GM23338 (cell line): Measurements from ENCODE around the gene SLC22A16. TPM values are rescaled to one million over a fixed set of nuclear protein-coding genes. Genes with fewer than 3 reads are reported as not detected.

Experiments
- ATAC-seq: fragments of 200-7000 bp; cut with Tn5 transposase; 3 replicates; pipeline ENCODE4 v1.9.1; 2020
- DNase-seq: peaks from one replicate; pipeline ENCODE4 v3.0.0-alpha.2; 2015; ENCODE audit warnings: low spot score
- H2AFZ ChIP-seq: fragments of 200-600 bp; sonication (generic); 2 replicates; pipeline ENCODE4 v1.8.0; 2016; ENCODE audit warnings: antibody characterized with exemption, mild to moderate bottlenecking, moderate library complexity
- H3F3A ChIP-seq: fragments of 200-600 bp; sonication (generic); replicated peaks from 2 replicates; pipeline ENCODE4 v1.8.0; 2017; ENCODE audit warnings: antibody characterized with exemption, mixed run types, low read depth
- H3K27ac ChIP-seq: fragments of 200-600 bp; sonication (generic); 2 replicates; pipeline ENCODE4 v1.6.1; 2016; ENCODE audit warnings: low read depth
- H3K27me3 ChIP-seq: fragments of 200-600 bp; sonication (generic); 2 replicates; pipeline ENCODE4 v1.8.0; 2016; ENCODE audit warnings: mild to moderate bottlenecking, mixed run types, moderate library complexity; ENCODE audit not compliant: insufficient read depth
- H3K36me3 ChIP-seq: fragments of 200-600 bp; sonication (generic); 2 replicates; pipeline ENCODE4 v1.8.0; 2016; ENCODE audit warnings: mild to moderate bottlenecking; ENCODE audit not compliant: insufficient read depth
- H3K4me1 ChIP-seq: fragments of 200-600 bp; sonication (generic); 2 replicates; pipeline ENCODE4 v1.8.0; 2016; ENCODE audit warnings: mild to moderate bottlenecking, moderate library complexity; ENCODE audit not compliant: insufficient read depth
- H3K4me2 ChIP-seq: fragments of 200-600 bp; sonication (generic); 2 replicates; pipeline ENCODE4 v1.7.1; 2017; ENCODE audit warnings: mixed run types
- H3K4me3 ChIP-seq: fragments of 200-600 bp; sonication (generic); 2 replicates; pipeline ENCODE4 v1.6.1; 2016; ENCODE audit warnings: mixed run types
- H3K79me2 ChIP-seq: fragments of 200-600 bp; sonication (generic); replicated peaks from 2 replicates; pipeline ENCODE4 v1.8.0; 2017; ENCODE audit warnings: mild to moderate bottlenecking; ENCODE audit not compliant: insufficient read depth
- H3K9me2 ChIP-seq: fragments of 200-600 bp; sonication (generic); 2 replicates; pipeline ENCODE4 v1.8.0; 2017; ENCODE audit not compliant: insufficient read depth
- H4K20me1 ChIP-seq: fragments of 200-600 bp; sonication (generic); replicated peaks from 2 replicates; pipeline ENCODE4 v1.8.0; 2017; ENCODE audit warnings: mild to moderate bottlenecking; ENCODE audit not compliant: insufficient read depth
- H3K27ac Mint-ChIP-seq: 2 replicates; pipeline ENCODE4 v1.8.0; 2020; ENCODE audit warnings: inconsistent platforms, mild to moderate bottlenecking, moderate library complexity, mixed read lengths
- H3K27me3 Mint-ChIP-seq: 3 replicates; pipeline ENCODE4 v1.8.0; 2022; ENCODE audit warnings: low read depth, mild to moderate bottlenecking, moderate library complexity, mixed read lengths, inconsistent platforms; ENCODE audit not compliant: insufficient read depth, poor library complexity
- H3K36me3 Mint-ChIP-seq: 3 replicates; pipeline ENCODE4 v1.8.0; 2021; ENCODE audit warnings: low read depth, mild to moderate bottlenecking, inconsistent platforms, moderate library complexity, mixed read lengths
- H3K4me1 Mint-ChIP-seq: 3 replicates; pipeline ENCODE4 v1.8.0; 2020; ENCODE audit warnings: mild to moderate bottlenecking, inconsistent platforms, mixed read lengths
- H3K4me3 Mint-ChIP-seq: 3 replicates; pipeline ENCODE4 v1.8.0; 2021; ENCODE audit warnings: moderate library complexity, mild to moderate bottlenecking, inconsistent platforms, mixed read lengths
- H3K9me3 Mint-ChIP-seq: 3 replicates; pipeline ENCODE4 v1.8.0; 2020; ENCODE audit warnings: moderate library complexity, mild to moderate bottlenecking, inconsistent platforms, mixed read lengths
- CREB1 ChIP-seq: fragments of 250-450 bp; sonication (Bioruptor Pico); IDR thresholded peaks from 2 replicates; pipeline ENCODE4 v1.5.0; 2020; ENCODE audit warnings: low read depth, mild to moderate bottlenecking, moderate library complexity
- CTCF ChIP-seq, 2 experiments: fragments of 200-600 bp in 1 of 2; sonication (generic) in 1 of 2; conservative IDR thresholded peaks; 2 replicates each; pipeline versions ENCODE4 v1.5.1 to v1.6.1; 2016 to 2017; ENCODE audit warnings: antibody characterized with exemption in 2 of 2, low read depth in 2 of 2, mild to moderate bottlenecking in 2 of 2, moderate library complexity in 1 of 2
- EZH2 ChIP-seq: fragments of 200-600 bp; sonication (generic); IDR thresholded peaks from one replicate; pipeline ENCODE4 v1.8.0; 2017; ENCODE audit warnings: antibody characterized with exemption, mild to moderate bottlenecking, low read depth; ENCODE audit not compliant: unreplicated experiment
- EZH2phosphoT487 ChIP-seq: fragments of 200-600 bp; sonication (generic); IDR thresholded peaks from one replicate; pipeline ENCODE4 v1.8.1; 2018; ENCODE audit warnings: antibody characterized with exemption; ENCODE audit not compliant: unreplicated experiment
- JUNB ChIP-seq: IDR thresholded peaks from one replicate; pipeline ENCODE4 v1.6.1; 2016; ENCODE audit warnings: antibody characterized with exemption; ENCODE audit not compliant: unreplicated experiment
- NANOG ChIP-seq: IDR thresholded peaks from 2 replicates; pipeline ENCODE4 v1.6.1; 2016; ENCODE audit warnings: antibody characterized with exemption, borderline replicate concordance
- POLR2AphosphoS5 ChIP-seq: IDR thresholded peaks from 2 replicates; pipeline ENCODE4 v1.6.1; 2016; ENCODE audit warnings: antibody characterized with exemption, low read depth
- REST ChIP-seq: IDR thresholded peaks from one replicate; pipeline ENCODE4 v1.6.1; 2018; ENCODE audit warnings: antibody characterized with exemption; ENCODE audit not compliant: unreplicated experiment
- ZNF114 ChIP-seq: fragments of 250-450 bp; sonication (Bioruptor Pico); IDR thresholded peaks from 2 replicates; pipeline ENCODE4 v1.5.0; 2020; ENCODE audit warnings: mild to moderate bottlenecking, moderate library complexity
- ZNF331 ChIP-seq: fragments of 250-450 bp; sonication (Bioruptor Pico); IDR thresholded peaks from 2 replicates; pipeline ENCODE4 v1.5.0; 2020; ENCODE audit warnings: low read depth, mild to moderate bottlenecking, moderate library complexity
- ZNF462 ChIP-seq: fragments of 250-450 bp; sonication (Bioruptor Pico); IDR thresholded peaks from 2 replicates; pipeline ENCODE4 v1.5.0; 2020; ENCODE audit warnings: mild to moderate bottlenecking, moderate library complexity
- polyA plus RNA-seq: library from polyadenylated mRNA; unstranded; fragments of >200 nt; fragmentation: Nextera tagmentation; extraction: Ambion mirVana; gene quantifications from 2 replicates; pipeline ENCODE4 v1.2.1, GENCODE V29; 2016
- total RNA-seq: library from RNA; depleted of rRNA; stranded (reverse); fragments of >200 nt; shearing (Covaris generic); gene quantifications from 2 replicates; pipeline ENCODE4 v1.2.3, GENCODE V29; 2014

Gene SLC22A16
- total and polyA plus RNA-seq, 2 experiments from 2014 or later = 0.37 to 0.42 TPM

GRCh38 chr6:110472739-110473138, 3.7 kb downstream of the SLC22A16 start:
- Mint-ChIP-seq H3K9me3 (peaks cover 14% of the 10 kb centered on the region), H3K36me3 (peaks cover 3% of the 10 kb centered on the region; the same call in 1 of the 3 replicates), H3K4me1 (no peaks in the 10 kb centered on the region; the same call in 2 of the 3 replicates), H3K27me3 (peaks cover 21% of the 10 kb centered on the region), H3K4me3 (no peak overlapping the region), H3K27ac (no peak overlapping the region)
- Histone ChIP-seq H3K36me3 (no peaks in the 10 kb centered on the region), H3K27me3 (peaks cover 37% of the 10 kb centered on the region), H2AFZ (no peak overlapping the region), H3K9me2 (no peaks in the 10 kb centered on the region), H3K4me3 (no peak overlapping the region), H3K4me1 (no peaks in the 10 kb centered on the region), H3K27ac (no peak overlapping the region), H3K79me2 (no peaks in the 10 kb centered on the region), H3K4me2 (no peak overlapping the region), H3F3A (no peaks in the 10 kb centered on the region), H4K20me1 (no peaks in the 10 kb centered on the region; the same call in 1 of the 2 replicates)
- DNase-seq (no peak), ATAC-seq (no peak)
- TF ChIP-seq POLR2AphosphoS5 (no peak), ZNF462 (no peak), EZH2phosphoT487 (no peak), CREB1 (CRISPR knock-in tag) (no peak), ZNF114 (no peak), EZH2 (no peak), NANOG (no peak), JUNB (no peak), REST (no peak), CTCF (conservative IDR thresholded peaks at IDR 0.05; ENCODE audit: low read depth in 2 of 2) (no peak), ZNF331 (CRISPR knock-in tag) (no peak)
